ENCODE results near the gene SMIM24.

- no peak for TF ChIP-seq EZH2phosphoT487 (IDR thresholded peaks at IDR 0.05; ENCODE audit: low read depth)
- TF ChIP-seq CTCF (IDR thresholded peaks at IDR 0.05; ENCODE audit: low read depth, low read length): no peak
Observed at GRCh38 chr19:3528080-3528479, 47.8 kb upstream of the SMIM24 start.
